ENCODE results near the gene KRTAP10-9.
"Not testable (repeated sequence)": the region's sequence is repeated elsewhere in the genome, so short reads cannot be mapped to it uniquely, and the experiment has no call there.

Gene KRTAP10-9

DNA sequence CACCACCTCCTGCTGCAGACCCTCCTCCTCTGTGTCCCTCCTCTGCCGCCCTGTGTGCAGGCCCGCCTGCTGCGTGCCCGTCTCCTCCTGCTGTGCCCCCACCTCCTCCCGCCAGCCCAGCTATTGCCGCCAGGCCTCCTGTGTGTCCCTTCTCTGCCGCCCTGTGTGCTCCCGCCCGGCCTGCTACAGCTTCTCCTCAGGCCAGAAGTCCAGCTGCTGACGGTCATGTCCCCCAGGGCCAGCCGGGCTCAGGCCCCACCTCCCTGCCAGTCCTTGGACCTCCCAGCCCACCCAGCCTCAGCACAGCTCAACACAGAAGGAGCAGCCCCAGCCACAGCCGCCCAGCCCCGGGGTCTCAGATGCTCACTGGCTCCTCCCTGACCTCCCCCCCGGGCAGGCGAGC, 939 bp downstream of the KRTAP10-9 start:
- H3K27ac ChIP-seq (ENCODE audit: low read length, poor library complexity, severe bottlenecking); H3K4me1 ChIP-seq (ENCODE audit: control insufficient read depth, insufficient read depth, low read depth, low read length); H4K8ac ChIP-seq (ENCODE audit: low read length); H2BK5ac ChIP-seq (ENCODE audit: low read depth, low read length, poor library complexity, severe bottlenecking); H3K18ac ChIP-seq (ENCODE audit: low read depth in 1 of 2, low read length in 2 of 2); H3K36me3 ChIP-seq (ENCODE audit: control insufficient read depth in 1 of 2, insufficient read depth in 2 of 2, low read depth in 1 of 2, low read length in 2 of 2); H3K9ac ChIP-seq (ENCODE audit: low read length); H4K91ac ChIP-seq (ENCODE audit: low read length); H3K79me1 ChIP-seq (replicated peaks; ENCODE audit: low read length, poor library complexity, severe bottlenecking); H3K27me3 ChIP-seq (ENCODE audit: control insufficient read depth in 1 of 2, insufficient read depth in 1 of 2, low read length in 2 of 2); H3K4ac ChIP-seq (ENCODE audit: low read depth in 1 of 2, low read length in 2 of 2); DNase-seq; H2BK15ac ChIP-seq (ENCODE audit: low read depth, poor library complexity, severe bottlenecking); H3K23ac ChIP-seq (ENCODE audit: low read length in 2 of 2); H2BK12ac ChIP-seq (ENCODE audit: low read length in 2 of 2); H3K14ac ChIP-seq (ENCODE audit: low read length in 2 of 2); H2BK120ac ChIP-seq (ENCODE audit: low read depth, low read length); H3K4me3 ChIP-seq (ENCODE audit: insufficient read depth in 1 of 2, low read depth in 1 of 2, low read length in 2 of 2); H2AK5ac ChIP-seq (ENCODE audit: low read length, severe bottlenecking); H3K4me2 ChIP-seq (ENCODE audit: low read length, poor library complexity, severe bottlenecking); H2AFZ ChIP-seq (ENCODE audit: low read depth, low read length): not testable (repeated sequence)
- H3K9me3 ChIP-seq (ENCODE audit: control insufficient read depth, low read length) = peaks cover 53% of the 10 kb centered on the region
- WGBS = 72% methylated on average over 6 of the region's 15 CpGs

DNA sequence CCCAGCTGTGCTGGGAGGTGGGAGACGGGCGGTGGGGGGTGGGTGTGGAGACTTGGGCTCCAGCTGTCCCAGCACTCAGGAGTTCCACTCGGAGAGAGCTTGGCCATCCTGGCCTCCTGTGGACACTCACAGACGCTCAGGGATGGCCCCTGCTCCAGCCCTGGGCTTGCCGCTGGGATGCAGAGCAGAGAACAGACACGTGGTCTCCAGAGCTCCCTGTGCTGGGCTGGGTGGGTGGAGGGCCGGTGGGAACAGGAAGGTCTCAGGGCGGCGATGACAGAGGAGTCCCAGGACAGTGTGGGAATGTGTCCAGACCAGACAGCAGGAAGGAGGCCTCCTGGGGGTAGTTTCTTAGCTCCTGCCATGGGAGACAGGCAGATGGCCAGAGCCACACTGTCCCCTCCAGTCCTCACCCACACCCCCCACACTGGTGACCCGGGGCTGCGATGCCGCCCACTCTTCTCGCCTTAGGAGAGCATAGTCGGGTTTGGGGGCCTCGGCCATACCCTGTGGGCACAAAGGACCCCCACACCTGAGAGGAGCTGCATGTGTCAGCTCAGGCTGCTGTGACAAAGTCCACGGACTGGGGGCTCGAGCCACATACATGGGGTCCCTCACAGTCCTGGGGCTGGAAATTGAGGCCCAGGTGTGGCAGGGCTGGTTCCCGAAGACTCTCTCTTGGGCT, 2.0 kb downstream of the KRTAP10-9 start:
- Histone ChIP-seq H3K79me1 (replicated peaks; ENCODE audit: low read length, poor library complexity, severe bottlenecking) (no peaks in the 10 kb centered on the region), H3K4me3 (ENCODE audit: insufficient read depth in 1 of 2, low read depth in 1 of 2, low read length in 2 of 2) (no peak overlapping the region), H3K9ac (ENCODE audit: low read length) (no peak overlapping the region), H3K4me2 (ENCODE audit: low read length, poor library complexity, severe bottlenecking) (no peak overlapping the region), H2AFZ (ENCODE audit: low read depth, low read length) (no peak overlapping the region), H3K4ac (ENCODE audit: low read depth in 1 of 2, low read length in 2 of 2) (no peak overlapping the region), H4K8ac (ENCODE audit: low read length) (no peak overlapping the region), H3K18ac (ENCODE audit: low read depth in 1 of 2, low read length in 2 of 2) (no peak overlapping the region), H2BK15ac (ENCODE audit: low read depth, poor library complexity, severe bottlenecking) (no peak overlapping the region), H2AK5ac (ENCODE audit: low read length, severe bottlenecking) (no peak overlapping the region), H3K14ac (ENCODE audit: low read length in 2 of 2) (no peak overlapping the region), H3K27ac (ENCODE audit: low read length, poor library complexity, severe bottlenecking) (no peak overlapping the region), H3K27me3 (ENCODE audit: control insufficient read depth in 1 of 2, insufficient read depth in 1 of 2, low read length in 2 of 2) (no peaks in the 10 kb centered on the region), H2BK5ac (ENCODE audit: low read depth, low read length, poor library complexity, severe bottlenecking) (no peak overlapping the region), H4K91ac (ENCODE audit: low read length) (no peak overlapping the region), H3K4me1 (ENCODE audit: control insufficient read depth, insufficient read depth, low read depth, low read length) (no peaks in the 10 kb centered on the region), H3K36me3 (ENCODE audit: control insufficient read depth in 1 of 2, insufficient read depth in 2 of 2, low read depth in 1 of 2, low read length in 2 of 2) (no peaks in the 10 kb centered on the region), H3K23ac (ENCODE audit: low read length in 2 of 2) (no peak overlapping the region), H3K9me3 (ENCODE audit: control insufficient read depth, low read length) (peaks cover 44% of the 10 kb centered on the region), H2BK12ac (ENCODE audit: low read length in 2 of 2) (no peak overlapping the region), H2BK120ac (ENCODE audit: low read depth, low read length) (no peak overlapping the region)
- no peak for DNase-seq
- 74% methylated on average over 16 of the region's 18 CpGs for WGBS

DNA sequence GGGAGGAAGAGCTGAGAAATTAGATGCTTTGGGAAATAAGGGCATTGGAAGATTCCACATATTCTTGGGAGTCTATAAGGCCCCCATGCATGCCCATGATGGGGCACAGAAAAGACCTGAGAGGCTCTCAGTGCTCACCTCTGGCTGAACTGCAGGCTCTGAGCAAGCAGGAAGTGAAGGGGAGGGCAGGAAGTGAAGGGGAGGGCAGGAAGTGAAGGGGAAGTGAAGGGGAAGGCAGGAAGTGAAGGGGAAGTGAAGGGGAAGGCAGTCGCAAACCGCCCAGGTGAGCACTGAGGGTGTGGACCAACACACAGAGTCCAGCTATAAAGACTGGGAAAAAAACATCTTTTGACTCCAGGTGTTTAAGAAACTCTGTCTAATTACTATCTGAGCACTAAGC, 3.5 kb downstream of the KRTAP10-9 start:
- no peak overlapping the region for H3K18ac ChIP-seq (ENCODE audit: low read depth in 1 of 2, low read length in 2 of 2)
- H2BK12ac ChIP-seq (ENCODE audit: low read length in 2 of 2) = no peak overlapping the region
- no peak overlapping the region for H3K4me3 ChIP-seq (ENCODE audit: insufficient read depth in 1 of 2, low read depth in 1 of 2, low read length in 2 of 2)
- no peaks in the 10 kb centered on the region for H3K4me1 ChIP-seq (ENCODE audit: control insufficient read depth, insufficient read depth, low read depth, low read length)
- no peak overlapping the region for H2AFZ ChIP-seq (ENCODE audit: low read depth, low read length)
- H4K91ac ChIP-seq (ENCODE audit: low read length) = no peak overlapping the region
- no peak overlapping the region for H3K23ac ChIP-seq (ENCODE audit: low read length in 2 of 2)
- peaks cover 35% of the 10 kb centered on the region for H3K9me3 ChIP-seq (ENCODE audit: control insufficient read depth, low read length)
- no peak overlapping the region for H3K9ac ChIP-seq (ENCODE audit: low read length)
- WGBS = no CpG with 5 or more reads among the region's 2 CpGs
- no peak overlapping the region for H3K4ac ChIP-seq (ENCODE audit: low read depth in 1 of 2, low read length in 2 of 2)
- H3K4me2 ChIP-seq (ENCODE audit: low read length, poor library complexity, severe bottlenecking) = no peak overlapping the region
- no peak overlapping the region for H4K8ac ChIP-seq (ENCODE audit: low read length)
- H3K27ac ChIP-seq (ENCODE audit: low read length, poor library complexity, severe bottlenecking) = no peak overlapping the region
- no peak for DNase-seq
- H3K27me3 ChIP-seq (ENCODE audit: control insufficient read depth in 1 of 2, insufficient read depth in 1 of 2, low read length in 2 of 2) = no peaks in the 10 kb centered on the region
- H3K14ac ChIP-seq (ENCODE audit: low read length in 2 of 2) = no peak overlapping the region
- H2BK5ac ChIP-seq (ENCODE audit: low read depth, low read length, poor library complexity, severe bottlenecking) = no peak overlapping the region
- H2AK5ac ChIP-seq (ENCODE audit: low read length, severe bottlenecking) = no peak overlapping the region
- no peaks in the 10 kb centered on the region for H3K79me1 ChIP-seq (replicated peaks; ENCODE audit: low read length, poor library complexity, severe bottlenecking)
- H2BK120ac ChIP-seq (ENCODE audit: low read depth, low read length) = no peak overlapping the region
- H3K36me3 ChIP-seq (ENCODE audit: control insufficient read depth in 1 of 2, insufficient read depth in 2 of 2, low read depth in 1 of 2, low read length in 2 of 2) = no peaks in the 10 kb centered on the region
- H2BK15ac ChIP-seq (ENCODE audit: low read depth, poor library complexity, severe bottlenecking) = no peak overlapping the region

DNA sequence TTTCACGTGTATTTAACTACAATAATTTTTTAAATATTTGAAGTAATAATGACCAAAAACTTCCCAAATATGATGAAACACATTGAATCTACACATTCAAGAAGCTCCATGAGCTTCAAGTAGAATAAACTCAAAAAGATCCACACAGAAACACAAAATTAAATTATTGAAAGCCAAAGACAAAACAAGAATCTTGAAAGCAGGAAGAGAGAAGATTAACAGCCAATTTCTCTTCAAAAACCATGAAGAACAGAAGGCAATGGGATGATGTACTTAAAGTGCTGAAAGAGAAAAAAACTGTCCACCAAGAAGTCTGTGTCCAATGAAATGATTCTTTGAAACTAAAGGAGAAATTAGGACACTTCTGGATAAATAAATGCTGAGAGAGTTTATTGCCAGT, 5.2 kb downstream of the KRTAP10-9 start:
- H3K4me2 ChIP-seq (ENCODE audit: low read length, poor library complexity, severe bottlenecking) = no peak overlapping the region
- H3K27me3 ChIP-seq (ENCODE audit: control insufficient read depth in 1 of 2, insufficient read depth in 1 of 2, low read length in 2 of 2) = peaks cover 0 to 8% of the 10 kb centered on the region in 2 experiments
- H2AK5ac ChIP-seq (ENCODE audit: low read length, severe bottlenecking) = no peak overlapping the region
- H3K9ac ChIP-seq (ENCODE audit: low read length) = no peak overlapping the region
- H3K79me1 ChIP-seq (replicated peaks; ENCODE audit: low read length, poor library complexity, severe bottlenecking) = no peaks in the 10 kb centered on the region
- no peak overlapping the region for H2BK5ac ChIP-seq (ENCODE audit: low read depth, low read length, poor library complexity, severe bottlenecking)
- H3K4ac ChIP-seq (ENCODE audit: low read depth in 1 of 2, low read length in 2 of 2) = no peak overlapping the region
- H3K14ac ChIP-seq (ENCODE audit: low read length in 2 of 2) = no peak overlapping the region
- H3K36me3 ChIP-seq (ENCODE audit: control insufficient read depth in 1 of 2, insufficient read depth in 2 of 2, low read depth in 1 of 2, low read length in 2 of 2) = no peaks in the 10 kb centered on the region
- H3K27ac ChIP-seq (ENCODE audit: low read length, poor library complexity, severe bottlenecking) = no peak overlapping the region
- H2BK120ac ChIP-seq (ENCODE audit: low read depth, low read length) = no peak overlapping the region
- no peak overlapping the region for H3K18ac ChIP-seq (ENCODE audit: low read depth in 1 of 2, low read length in 2 of 2)
- H4K8ac ChIP-seq (ENCODE audit: low read length) = no peak overlapping the region
- H3K9me3 ChIP-seq (ENCODE audit: control insufficient read depth, low read length) = peaks cover 28% of the 10 kb centered on the region
- no peak overlapping the region for H2BK12ac ChIP-seq (ENCODE audit: low read length in 2 of 2)
- H4K91ac ChIP-seq (ENCODE audit: low read length) = no peak overlapping the region
- no peak for DNase-seq
- H3K4me3 ChIP-seq (ENCODE audit: insufficient read depth in 1 of 2, low read depth in 1 of 2, low read length in 2 of 2) = no peak overlapping the region
- no peak overlapping the region for H3K23ac ChIP-seq (ENCODE audit: low read length in 2 of 2)
- no peaks in the 10 kb centered on the region for H3K4me1 ChIP-seq (ENCODE audit: control insufficient read depth, insufficient read depth, low read depth, low read length)
- no peak overlapping the region for H2BK15ac ChIP-seq (ENCODE audit: low read depth, poor library complexity, severe bottlenecking)
- no CpG with 5 or more reads among the region's 1 CpG for WGBS
- no peak overlapping the region for H2AFZ ChIP-seq (ENCODE audit: low read depth, low read length)

All from mesenchymal stem cell (in vitro differentiated cells and primary cell).